HUES48 (cell line): ENCODE results near the gene ATP7B.

Source experiments
- H3K27ac ChIP-seq: one replicate; pipeline ENCODE4 v1.7.0; 2013; ENCODE audit warnings: low read depth, low read length, inconsistent platforms
- H3K27me3 ChIP-seq: 2 replicates; pipeline ENCODE4 v1.6.1; 2013; ENCODE audit warnings: mild to moderate bottlenecking, low read length; ENCODE audit not compliant: control insufficient read depth, insufficient read depth
- H3K36me3 ChIP-seq: 2 replicates; pipeline ENCODE4 v1.6.1; 2013; ENCODE audit warnings: low read length; ENCODE audit not compliant: control insufficient read depth, insufficient read depth
- H3K4me1 ChIP-seq: 2 replicates; pipeline ENCODE4 v1.6.1; 2013; ENCODE audit warnings: mild to moderate bottlenecking, low read length; ENCODE audit not compliant: control insufficient read depth, insufficient read depth
- H3K4me3 ChIP-seq: 2 replicates; pipeline ENCODE4 v1.5.1; 2013; ENCODE audit warnings: mild to moderate bottlenecking, low read depth, low read length
- H3K9ac ChIP-seq: 2 replicates; pipeline ENCODE4 v1.6.1; 2013; ENCODE audit warnings: mild to moderate bottlenecking, low read depth, low read length, moderate library complexity
- H3K9me3 ChIP-seq: 2 replicates; pipeline ENCODE4 v1.6.1; 2013; ENCODE audit warnings: low read length; ENCODE audit not compliant: control insufficient read depth, insufficient read depth

The ATP7B gene

DNA sequence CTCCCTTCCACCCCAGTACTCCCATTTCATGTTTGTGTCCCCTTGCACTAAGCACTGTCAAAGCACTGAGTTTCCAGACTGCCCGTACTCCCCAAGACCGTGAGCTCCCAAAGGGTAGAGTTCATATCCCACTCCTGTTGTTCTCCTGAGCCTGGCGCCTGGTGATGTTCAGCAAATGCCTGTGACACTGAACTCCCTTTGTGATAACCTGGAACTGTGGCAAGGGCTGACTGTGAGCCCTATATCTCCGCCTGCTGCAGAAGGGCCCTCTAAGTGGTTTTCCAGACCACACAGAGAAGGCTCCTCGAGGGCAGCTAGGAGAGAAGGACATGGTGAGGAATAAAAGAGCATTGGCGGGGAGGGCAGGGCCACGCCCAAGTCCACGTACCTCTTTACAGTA, 67.5 kb downstream of the ATP7B start:
- H3K9me3 ChIP-seq, result no peaks in the 10 kb centered on the region
- H3K27ac ChIP-seq, result no peak overlapping the region
- H3K9ac ChIP-seq, result no peak overlapping the region
- H3K4me1 ChIP-seq, result no peaks in the 10 kb centered on the region
- H3K27me3 ChIP-seq, result no peaks in the 10 kb centered on the region
- H3K4me3 ChIP-seq, result no peak overlapping the region
- H3K36me3 ChIP-seq, result no peaks in the 10 kb centered on the region

DNA sequence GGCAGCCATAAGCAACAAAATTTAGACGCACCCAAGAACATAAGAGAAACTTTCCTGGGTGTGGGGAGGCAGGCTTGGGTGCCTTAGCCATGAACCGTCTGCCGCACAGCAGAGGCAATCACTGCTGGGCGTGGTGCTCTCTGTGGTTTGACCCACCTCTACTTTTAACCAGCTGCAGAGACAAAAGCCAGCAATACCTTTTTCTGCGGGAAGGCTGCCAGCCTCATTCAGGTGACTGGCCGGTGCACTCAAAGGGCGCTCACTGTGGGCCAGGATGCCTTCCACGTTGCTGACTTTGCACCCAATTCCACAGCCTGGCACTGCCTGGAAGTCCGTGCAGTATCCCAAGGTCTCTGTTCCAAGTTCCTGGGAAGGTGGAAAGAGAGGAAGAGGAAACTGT, 69.1 kb downstream of the ATP7B start:
- Histone ChIP-seq H3K4me1 (no peaks in the 10 kb centered on the region), H3K27me3 (no peaks in the 10 kb centered on the region), H3K4me3 (no peak overlapping the region), H3K9ac (no peak overlapping the region), H3K27ac (no peak overlapping the region), H3K36me3 (no peaks in the 10 kb centered on the region), H3K9me3 (no peaks in the 10 kb centered on the region)

DNA sequence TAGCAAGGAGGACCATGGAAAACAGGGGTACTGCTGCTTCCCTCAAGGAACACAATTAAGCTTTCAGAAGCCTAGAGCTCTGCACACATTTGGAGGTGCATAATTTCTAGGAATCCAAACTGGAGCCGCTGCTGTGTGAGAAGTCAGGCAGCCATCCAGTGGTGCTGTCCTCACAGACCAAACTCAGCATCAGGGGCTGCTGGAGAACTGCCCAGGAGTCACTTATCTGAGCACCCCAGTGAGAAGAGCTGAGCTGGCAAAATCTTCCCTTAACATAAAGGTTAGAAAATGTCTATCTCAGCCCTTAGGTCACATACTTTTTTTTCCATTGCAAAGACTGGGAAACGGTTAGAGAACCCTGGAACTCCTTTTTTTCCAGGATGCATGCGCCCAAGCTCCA, 72.8 kb downstream of the ATP7B start:
- Histone ChIP-seq H3K27me3 (no peaks in the 10 kb centered on the region), H3K9ac (no peak overlapping the region), H3K4me3 (no peak overlapping the region), H3K36me3 (no peaks in the 10 kb centered on the region), H3K4me1 (no peaks in the 10 kb centered on the region), H3K9me3 (no peaks in the 10 kb centered on the region), H3K27ac (no peak overlapping the region)

DNA sequence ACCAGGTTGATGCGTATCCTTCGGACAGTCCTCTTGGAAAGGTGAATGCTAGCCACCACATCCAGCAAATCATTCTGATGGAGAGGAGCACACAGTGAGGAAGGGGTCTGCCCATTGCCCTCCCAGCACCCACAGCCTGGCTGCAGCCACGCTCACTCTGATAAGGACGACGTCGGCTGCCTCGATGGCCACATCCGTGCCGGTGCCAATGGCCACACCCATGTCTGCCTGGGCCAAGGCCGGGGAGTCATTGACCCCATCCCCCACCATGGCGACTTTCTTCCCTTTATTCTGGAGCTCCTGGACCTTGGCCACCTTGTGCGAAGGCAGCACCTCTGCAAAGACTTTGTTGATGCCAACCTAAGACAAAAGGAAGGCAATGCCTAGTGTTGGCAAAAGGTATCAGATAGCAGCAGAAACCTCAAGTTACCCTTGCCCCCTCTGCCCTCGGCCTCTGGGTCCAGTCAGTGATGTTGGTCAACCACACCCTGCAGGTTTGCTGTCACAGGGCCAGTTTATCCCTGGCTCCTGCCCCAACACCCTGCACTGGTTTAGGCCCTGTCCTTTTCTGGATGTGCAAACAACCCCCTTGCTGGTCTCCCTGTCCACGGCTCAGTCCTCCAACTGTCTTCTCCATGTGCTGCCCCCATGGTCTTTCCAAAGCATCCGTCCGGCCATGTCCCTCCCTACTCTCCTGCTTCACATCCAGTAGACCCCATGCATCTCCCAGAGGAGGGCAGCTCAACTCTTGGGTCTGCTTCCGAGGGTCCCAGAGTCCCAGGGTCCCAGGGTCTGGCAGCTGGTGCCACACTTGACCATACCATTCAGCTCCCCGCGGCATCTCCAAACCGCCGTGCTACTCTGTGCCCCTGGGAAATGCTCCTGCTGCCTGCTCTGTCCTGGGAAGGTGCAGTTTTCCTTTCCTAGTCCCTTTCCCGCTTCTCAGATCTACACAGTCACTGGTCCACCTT, 73.6 kb downstream of the ATP7B start:
- no peaks in the 10 kb centered on the region for H3K9me3 ChIP-seq
- H3K27me3 ChIP-seq, result no peaks in the 10 kb centered on the region
- H3K4me3 ChIP-seq, result no peak overlapping the region
- H3K36me3 ChIP-seq, result no peaks in the 10 kb centered on the region
- H3K27ac ChIP-seq, result no peak overlapping the region
- H3K9ac ChIP-seq, result no peak overlapping the region
- H3K4me1 ChIP-seq, result no peaks in the 10 kb centered on the region

DNA sequence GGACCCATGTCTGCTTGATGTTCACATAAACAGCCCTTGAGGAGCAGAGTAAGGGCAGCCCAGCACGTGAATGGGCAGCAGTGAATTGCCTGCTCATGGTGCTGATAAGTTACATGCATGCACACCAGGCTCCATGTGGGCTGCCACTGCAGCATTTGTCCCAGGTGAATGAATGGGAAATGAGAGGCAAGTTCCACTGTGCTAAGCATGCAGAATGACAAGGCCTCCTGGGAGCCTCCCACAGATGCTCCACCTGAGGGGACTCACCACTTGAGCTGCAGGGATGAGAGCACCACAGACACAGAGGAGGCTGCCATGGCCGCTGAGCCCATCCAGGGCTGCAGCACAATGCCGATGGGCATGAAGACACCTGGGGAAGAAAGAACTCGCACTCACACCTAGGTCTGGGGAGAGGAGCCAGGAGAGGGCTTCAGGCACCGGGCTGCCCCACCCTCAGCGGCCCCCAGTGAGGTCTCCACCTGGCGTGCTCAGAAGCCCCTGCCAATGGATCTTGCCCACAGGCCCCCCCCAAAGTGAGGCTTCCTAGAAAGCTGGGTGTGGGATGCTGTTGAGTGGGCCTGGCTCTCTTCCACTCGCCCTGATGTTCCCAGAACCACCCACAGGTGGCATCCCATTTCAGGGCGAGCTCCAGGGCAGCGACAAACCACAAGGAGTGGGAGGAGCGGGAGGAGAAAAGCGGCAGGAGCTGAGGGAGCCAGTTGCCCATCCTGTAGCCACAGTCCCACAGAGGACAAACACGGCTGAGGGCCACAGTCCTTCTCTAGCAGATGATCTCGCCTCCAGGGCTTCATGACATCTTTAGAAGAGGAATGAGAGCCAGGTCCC, 75.7 kb downstream of the ATP7B start:
- H3K27me3 ChIP-seq, result no peaks in the 10 kb centered on the region
- H3K4me1 ChIP-seq, result no peaks in the 10 kb centered on the region
- H3K9ac ChIP-seq, result no peak overlapping the region
- H3K27ac ChIP-seq, result no peak overlapping the region
- no peak overlapping the region for H3K4me3 ChIP-seq
- no peaks in the 10 kb centered on the region for H3K9me3 ChIP-seq
- no peaks in the 10 kb centered on the region for H3K36me3 ChIP-seq

DNA sequence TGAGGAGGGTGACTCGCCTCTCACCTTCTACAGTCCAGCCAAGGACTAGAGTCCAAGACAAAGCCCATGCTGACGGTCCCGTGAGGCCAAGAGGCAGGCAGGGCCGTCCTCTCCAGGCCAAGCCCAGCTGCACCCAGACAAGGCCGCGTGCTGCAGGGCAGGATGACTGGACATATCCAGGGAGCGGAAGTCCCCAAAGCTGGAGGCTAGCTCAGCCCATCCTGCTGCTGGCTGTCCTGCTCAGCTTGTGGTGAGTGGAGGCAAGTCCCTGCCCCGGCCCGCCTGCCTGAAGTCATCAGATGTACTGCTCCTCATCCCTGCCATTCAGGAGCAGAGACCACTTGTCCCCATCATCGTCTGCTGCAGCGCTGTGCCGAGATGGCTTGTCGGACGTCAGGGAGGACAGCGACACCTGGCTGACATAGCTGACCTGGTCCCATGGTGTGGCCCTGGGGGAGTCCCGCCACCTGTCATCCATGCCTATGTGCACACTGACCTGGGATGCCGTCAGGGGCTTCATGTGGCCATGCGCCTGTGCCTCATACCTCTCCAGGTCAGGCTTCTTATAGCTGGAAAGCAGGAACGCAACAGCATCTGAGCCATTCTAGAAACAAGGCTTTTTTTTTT, 76.7 kb downstream of the ATP7B start:
- H3K36me3 ChIP-seq, result no peaks in the 10 kb centered on the region
- no peak overlapping the region for H3K27ac ChIP-seq
- no peaks in the 10 kb centered on the region for H3K4me1 ChIP-seq
- no peaks in the 10 kb centered on the region for H3K9me3 ChIP-seq
- H3K27me3 ChIP-seq, result no peaks in the 10 kb centered on the region
- H3K9ac ChIP-seq, result no peak overlapping the region
- no peak overlapping the region for H3K4me3 ChIP-seq

DNA sequence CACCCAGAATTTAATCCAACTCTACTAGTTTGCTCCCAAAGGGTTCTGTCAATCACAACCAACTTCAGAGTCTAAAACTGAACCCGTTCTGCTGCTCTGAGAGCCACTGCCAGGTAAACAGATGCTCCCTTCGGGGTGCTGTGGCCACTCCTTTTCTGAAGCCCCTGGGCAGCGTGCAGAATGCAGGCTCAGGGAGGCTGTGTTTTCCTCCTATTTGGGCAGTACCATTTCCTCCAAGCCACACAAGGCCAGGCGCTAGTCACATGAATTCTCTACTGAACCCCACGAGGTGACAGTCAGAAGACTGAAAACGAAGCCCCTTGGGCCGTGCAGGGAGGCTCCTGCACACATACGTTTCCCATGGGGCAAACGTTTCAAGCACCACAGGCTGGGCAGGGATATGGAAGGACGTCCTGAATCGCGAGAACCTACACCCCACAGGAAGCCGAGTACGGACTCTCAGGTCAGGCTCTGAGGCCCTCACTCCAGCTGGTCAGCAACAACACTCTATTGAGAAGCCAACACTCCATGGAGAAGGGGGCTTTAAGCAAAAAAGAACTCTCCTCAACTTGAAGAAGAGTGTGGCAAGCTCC, 77.7 kb downstream of the ATP7B start:
- H3K9ac ChIP-seq, result no peak overlapping the region
- H3K4me3 ChIP-seq, result no peak overlapping the region
- no peaks in the 10 kb centered on the region for H3K4me1 ChIP-seq
- H3K27ac ChIP-seq, result no peak overlapping the region
- no peaks in the 10 kb centered on the region for H3K36me3 ChIP-seq
- no peaks in the 10 kb centered on the region for H3K27me3 ChIP-seq
- H3K9me3 ChIP-seq, result no peaks in the 10 kb centered on the region

DNA sequence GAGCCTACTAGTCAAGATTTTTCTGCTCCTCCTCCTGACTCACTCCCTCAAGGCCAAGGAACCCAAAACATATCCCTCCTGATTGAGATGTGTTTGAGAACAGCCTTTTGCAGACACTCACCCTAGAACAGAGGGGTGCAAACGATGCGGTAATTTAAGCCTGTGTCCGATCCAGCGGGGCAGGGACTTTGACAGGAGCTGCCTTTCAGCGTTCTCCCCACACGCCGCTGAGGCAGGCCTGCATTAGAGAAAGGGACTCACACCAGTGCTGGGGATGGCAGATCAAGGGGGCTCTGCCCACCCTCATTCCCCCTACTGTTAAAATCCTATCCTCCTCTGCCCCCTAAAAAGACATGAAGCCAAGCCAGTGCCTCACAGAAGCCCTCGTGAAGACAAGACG, 79.0 kb downstream of the ATP7B start:
- Histone ChIP-seq H3K27ac (no peak overlapping the region), H3K36me3 (no peaks in the 10 kb centered on the region), H3K4me1 (no peaks in the 10 kb centered on the region), H3K27me3 (no peaks in the 10 kb centered on the region), H3K9me3 (no peaks in the 10 kb centered on the region), H3K9ac (no peak overlapping the region), H3K4me3 (no peak overlapping the region)

DNA sequence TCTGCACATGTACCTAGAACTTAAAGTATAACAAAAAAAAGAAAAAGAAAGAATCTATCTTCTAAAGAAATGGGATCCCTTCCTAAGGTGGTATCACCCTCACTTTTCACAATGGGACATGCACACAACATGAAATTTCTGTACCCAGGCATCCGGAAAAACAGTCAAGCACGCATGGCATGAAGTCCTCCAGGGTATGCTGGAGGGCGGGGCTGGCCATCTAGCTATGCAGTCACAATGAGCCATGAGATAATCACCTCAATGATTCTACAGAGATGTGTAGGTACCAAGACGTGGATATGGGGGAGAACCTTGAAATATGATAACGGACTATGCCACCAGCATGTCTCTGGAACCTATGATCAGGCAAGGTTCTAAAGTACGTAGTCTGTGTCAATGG, 79.6 kb downstream of the ATP7B start:
- Histone ChIP-seq H3K4me1 (no peaks in the 10 kb centered on the region), H3K36me3 (no peaks in the 10 kb centered on the region), H3K9ac (no peak overlapping the region), H3K27me3 (no peaks in the 10 kb centered on the region), H3K9me3 (no peaks in the 10 kb centered on the region), H3K4me3 (no peak overlapping the region), H3K27ac (no peak overlapping the region)

DNA sequence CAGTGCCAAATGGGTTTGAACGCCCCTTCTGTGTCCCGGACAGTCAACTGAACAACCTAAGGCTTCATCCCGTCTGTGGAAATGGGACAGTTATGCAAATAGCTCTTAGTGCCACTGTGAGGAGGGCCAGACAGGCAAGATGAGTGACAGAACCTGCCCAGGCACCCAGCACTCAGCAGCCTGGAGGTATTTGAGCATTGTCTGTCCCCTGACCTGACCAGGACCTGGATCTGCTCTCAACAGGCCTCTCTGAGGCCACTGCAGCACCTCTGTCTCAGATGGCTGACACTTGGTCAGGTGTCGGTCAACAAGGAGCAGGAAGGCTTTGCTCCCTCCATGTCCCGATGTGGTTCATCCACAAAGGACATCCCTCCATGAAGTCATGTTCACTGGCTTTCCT, 81.6 kb downstream of the ATP7B start:
- H3K36me3 ChIP-seq, result no peaks in the 10 kb centered on the region
- no peaks in the 10 kb centered on the region for H3K27me3 ChIP-seq
- no peak overlapping the region for H3K4me3 ChIP-seq
- H3K9ac ChIP-seq, result no peak overlapping the region
- no peaks in the 10 kb centered on the region for H3K9me3 ChIP-seq
- no peak overlapping the region for H3K27ac ChIP-seq
- H3K4me1 ChIP-seq, result no peaks in the 10 kb centered on the region
